NT2/D1 (cell line): ENCODE results near the gene LNP1.

Experiments used
- SUZ12 ChIP-seq: IDR thresholded peaks from 2 replicates; pipeline ENCODE4 v1.6.1; 2011; ENCODE audit not compliant: insufficient read length, insufficient read depth; ENCODE audit errors: extremely low read depth
- YY1 ChIP-seq: IDR thresholded peaks from 2 replicates; pipeline ENCODE4 v1.6.1; 2011; ENCODE audit not compliant: insufficient read length, insufficient read depth
- ZNF274 ChIP-seq: IDR thresholded peaks from 2 replicates; pipeline ENCODE4 v1.6.1; 2011; ENCODE audit warnings: mild to moderate bottlenecking, low read depth, low read length

GRCh38 chr3:100402891-100403290, 1.6 kb downstream of the LNP1 start:
- TF ChIP-seq YY1 (no peak), SUZ12 (no peak), ZNF274 (no peak)
